Transverse colon (tissue), 4 donors: ENCODE data around the gene LARGE1. TPM values are rescaled to one million over a fixed set of nuclear protein-coding genes. Genes with fewer than 3 reads are reported as not detected.
"Not testable (repeated sequence)": the region's sequence is repeated elsewhere in the genome, so short reads cannot be mapped to it uniquely, and the experiment has no call there.

Experiments
- DNase-seq: peaks from one replicate; pipeline ENCODE4 v3.0.0-alpha.2; 2019
- H3K27ac ChIP-seq, 4 donors: fragments of 200-600 bp; sonication (generic); 2 replicates each; pipeline ENCODE4 v1.5.1; 2016 to 2018; ENCODE audit warnings: inconsistent platforms in 4 of 4
- H3K27me3 ChIP-seq: fragments of 200-600 bp; sonication (generic); 2 replicates; pipeline ENCODE4 v1.5.1; 2017; ENCODE audit warnings: inconsistent platforms
- H3K36me3 ChIP-seq, 4 donors: fragments of 200-600 bp; sonication (generic); 2 replicates each; pipeline ENCODE4 v1.5.1; 2017 to 2019; ENCODE audit warnings: inconsistent platforms in 4 of 4
- H3K4me1 ChIP-seq, 4 donors: fragments of 200-600 bp; sonication (generic); 2 replicates each; pipeline ENCODE4 v1.5.1; 2017 to 2020; ENCODE audit warnings: inconsistent platforms in 4 of 4
- H3K4me3 ChIP-seq, 4 donors: fragments of 200-600 bp; sonication (generic); 1 replicate in 1 of 4; 2 replicates in 3 of 4; pipeline versions ENCODE4 v1.5.1 to v1.6.1; 2017 to 2019; ENCODE audit warnings: inconsistent platforms in 4 of 4
- H3K9me3 ChIP-seq, 2 donors: fragments of 200-600 bp; sonication (generic); 2 replicates each; pipeline ENCODE4 v1.5.1; 2017 to 2019; ENCODE audit warnings: inconsistent platforms in 2 of 2
- EP300 ChIP-seq: sonication (generic); formaldehyde crosslinking; IDR thresholded peaks from one replicate; pipeline ENCODE4 v1.6.1; 2017; ENCODE audit warnings: antibody characterized with exemption, low read depth
- POLR2A ChIP-seq: fragments of 450-650 bp; IDR thresholded peaks from one replicate; pipeline ENCODE4 v1.6.1; 2016; ENCODE audit warnings: antibody characterized with exemption, mild to moderate bottlenecking, moderate library complexity
- POLR2AphosphoS5 ChIP-seq, 3 donors: sonication (generic); formaldehyde crosslinking; IDR thresholded peaks; one replicate each; pipeline ENCODE4 v1.6.1; 2016; ENCODE audit warnings: antibody characterized with exemption in 3 of 3
- WGBS, 2 donors: methylation state at CpG; one replicate each; pipeline ENCODE4 v1.1.5; 2018; ENCODE audit warnings: low coverage in 1 of 2; 5-methylcytosine and 5-hydroxymethylcytosine counted together
- in situ Hi-C, 4 donors: fragments of 200-750 bp; cut with MboI; loops; one replicate each; pipeline versions ENCODE4 v1.15.0 to v1.15.1; 2017; ENCODE audit warnings: low sequenced_read_pairs in 3 of 4, low pct_ligation_motif_present in 1 of 4, low pct_unique_long_range_greater_than_20kb in 1 of 4
- intact Hi-C: fragments of 100-400 bp; cut with DNase I; formaldehyde crosslinking; loops from one replicate; pipeline ENCODE4 v1.15.1; 2023; ENCODE audit warnings: low total_unique reads
- total RNA-seq, 4 donors: library from RNA; depleted of rRNA; stranded (reverse); fragments of >200 nt; gene quantifications; one replicate each; pipeline ENCODE4 v1.1.0, GENCODE V29; 2016
- TF ChIP-seq, protein P1 (sequence below), 5 experiments: fragments of 200-600 bp in 3 of 5; fragments of 450-650 bp in 2 of 5; sonication (generic) in 3 of 5; IDR thresholded peaks; 1 replicate in 2 of 5; 2 replicates in 3 of 5; pipeline ENCODE4 v1.5.1; 2016 to 2017; ENCODE audit warnings: antibody characterized with exemption in 5 of 5, inconsistent platforms in 3 of 5, mild to moderate bottlenecking in 2 of 5, moderate library complexity in 1 of 5

The LARGE1 gene
- total RNA-seq, 4 donors from 2014 or later = 46.5 to 304 (median 80.5) TPM

DNA sequence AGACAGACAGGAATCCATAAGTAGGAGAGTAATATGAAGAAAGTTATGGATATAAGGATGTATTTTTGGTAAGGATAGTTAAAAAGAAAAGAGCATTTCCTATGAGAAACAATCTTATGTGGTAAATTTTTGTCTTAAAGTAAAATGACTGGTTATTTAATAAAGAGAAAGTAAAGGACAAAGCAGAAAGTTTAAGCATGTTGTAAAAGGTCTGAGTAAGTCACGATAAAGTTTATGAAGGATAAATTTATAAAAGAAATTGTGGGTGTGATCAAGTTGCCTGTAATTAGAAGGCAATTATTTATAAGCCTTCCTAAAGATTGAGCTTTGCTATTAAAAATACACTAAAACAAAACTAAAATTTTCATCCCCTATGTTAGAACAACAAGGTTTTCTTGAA lies 547.4 kb downstream of the LARGE1 start:
- WGBS, 2 donors = 90% methylated on average over 1 of the region's 1 CpG
- no peak for TF ChIP-seq POLR2AphosphoS5 (IDR thresholded peaks at IDR 0.05)
- no peak for TF ChIP-seq POLR2A
- TF ChIP-seq EP300 = no peak
- TF ChIP-seq, protein P1, sequence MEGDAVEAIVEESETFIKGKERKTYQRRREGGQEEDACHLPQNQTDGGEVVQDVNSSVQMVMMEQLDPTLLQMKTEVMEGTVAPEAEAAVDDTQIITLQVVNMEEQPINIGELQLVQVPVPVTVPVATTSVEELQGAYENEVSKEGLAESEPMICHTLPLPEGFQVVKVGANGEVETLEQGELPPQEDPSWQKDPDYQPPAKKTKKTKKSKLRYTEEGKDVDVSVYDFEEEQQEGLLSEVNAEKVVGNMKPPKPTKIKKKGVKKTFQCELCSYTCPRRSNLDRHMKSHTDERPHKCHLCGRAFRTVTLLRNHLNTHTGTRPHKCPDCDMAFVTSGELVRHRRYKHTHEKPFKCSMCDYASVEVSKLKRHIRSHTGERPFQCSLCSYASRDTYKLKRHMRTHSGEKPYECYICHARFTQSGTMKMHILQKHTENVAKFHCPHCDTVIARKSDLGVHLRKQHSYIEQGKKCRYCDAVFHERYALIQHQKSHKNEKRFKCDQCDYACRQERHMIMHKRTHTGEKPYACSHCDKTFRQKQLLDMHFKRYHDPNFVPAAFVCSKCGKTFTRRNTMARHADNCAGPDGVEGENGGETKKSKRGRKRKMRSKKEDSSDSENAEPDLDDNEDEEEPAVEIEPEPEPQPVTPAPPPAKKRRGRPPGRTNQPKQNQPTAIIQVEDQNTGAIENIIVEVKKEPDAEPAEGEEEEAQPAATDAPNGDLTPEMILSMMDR (IDR thresholded peaks at IDR 0.05) = no peak
- no peak for DNase-seq
- no peaks in the 10 kb centered on the region for H3K36me3 ChIP-seq
- no peak overlapping the region for H3K4me3 ChIP-seq
- H3K9me3 ChIP-seq = no peaks in the 10 kb centered on the region
- no peak overlapping the region for H3K27ac ChIP-seq
- H3K27me3 ChIP-seq = no peaks in the 10 kb centered on the region
- H3K4me1 ChIP-seq = no peaks in the 10 kb centered on the region
- in situ Hi-C loops = no loop called here
- intact Hi-C loops = no loop called here

DNA sequence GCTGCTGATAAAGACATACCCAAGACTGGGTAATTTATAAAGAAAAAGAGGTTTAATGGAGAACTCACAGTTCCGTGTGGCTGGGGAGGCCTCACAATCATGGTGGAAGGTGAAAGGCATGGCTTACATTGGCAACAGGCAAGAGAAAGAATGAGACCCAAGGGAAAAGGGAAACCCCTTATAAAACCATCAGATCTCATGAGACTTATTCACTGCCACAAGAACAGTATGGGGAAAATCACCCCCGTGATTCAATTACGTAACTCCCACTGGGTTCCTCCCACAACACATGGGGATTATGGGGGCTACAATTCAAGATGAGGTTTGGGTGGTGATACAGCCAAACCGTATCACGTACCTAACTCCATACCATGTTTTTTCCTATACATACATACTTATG lies 557.0 kb downstream of the LARGE1 start:
- 88 to 100% methylated on average over 4 to 5 of the region's 5 CpGs for WGBS, 2 donors
- intact Hi-C loops, H3K27ac ChIP-seq, in situ Hi-C loops, DNase-seq, H3K9me3 ChIP-seq, H3K4me1 ChIP-seq, H3K4me3 ChIP-seq, H3K36me3 ChIP-seq, H3K27me3 ChIP-seq: not testable (repeated sequence)

DNA sequence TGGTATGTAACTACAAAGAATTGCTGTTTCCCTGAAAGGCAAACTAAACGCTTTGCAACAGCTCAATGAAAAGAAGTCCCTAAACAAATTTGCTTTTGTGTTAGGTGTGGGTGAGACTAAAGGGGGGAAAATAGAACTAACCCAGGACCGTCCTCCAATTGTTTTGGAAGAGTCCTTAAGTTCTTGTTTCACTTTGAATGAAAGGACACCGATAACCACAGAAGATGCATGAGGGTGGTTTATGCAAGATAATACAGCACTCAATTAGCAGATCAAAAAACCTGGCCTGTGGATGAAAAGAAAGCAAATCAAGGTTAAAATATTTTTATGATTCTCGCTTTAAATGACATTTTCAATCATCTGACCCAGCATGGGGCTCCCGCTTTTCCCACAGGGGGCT lies 557.6 kb downstream of the LARGE1 start:
- Histone ChIP-seq H3K9me3 (no peaks in the 10 kb centered on the region), H3K27ac (no peak overlapping the region), H3K36me3 (no peaks in the 10 kb centered on the region), H3K27me3 (no peaks in the 10 kb centered on the region), H3K4me1 (peaks cover 0 to 3% (median 0%) of the 10 kb centered on the region in 4 donors), H3K4me3 (no peak overlapping the region)
- no peak for DNase-seq
- in situ Hi-C loops (no loop called here), intact Hi-C loops (no loop called here)
- no peak for TF ChIP-seq POLR2AphosphoS5 (IDR thresholded peaks at IDR 0.05)
- TF ChIP-seq, protein P1 (IDR thresholded peaks at IDR 0.05) = no peak
- TF ChIP-seq EP300 = no peak
- TF ChIP-seq POLR2A = no peak
- 83 to 89% methylated on average over 4 to 5 of the region's 5 CpGs for WGBS, 2 donors

DNA sequence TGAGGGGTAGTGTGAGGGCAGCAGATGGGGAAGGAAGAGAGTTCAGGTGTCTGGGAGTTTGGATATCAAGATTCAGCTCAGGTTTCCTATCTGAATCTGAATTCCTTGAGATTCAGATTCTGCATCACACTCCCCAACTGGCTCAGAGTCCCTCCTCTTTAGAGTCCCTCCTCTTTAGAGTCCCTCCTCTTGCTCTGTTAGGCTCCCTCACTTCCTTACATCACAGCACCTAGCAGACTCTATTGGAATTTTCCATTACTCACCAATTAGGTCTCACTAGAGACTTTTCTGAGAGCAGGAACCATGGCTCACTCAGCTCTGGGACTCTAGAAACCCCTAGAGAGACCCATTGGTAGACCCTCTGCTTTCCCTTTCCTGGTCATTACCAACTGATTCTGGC lies 558.7 kb downstream of the LARGE1 start:
- Histone ChIP-seq H3K27me3 (no peaks in the 10 kb centered on the region), H3K9me3 (no peaks in the 10 kb centered on the region), H3K4me3 (no peak overlapping the region), H3K36me3 (no peaks in the 10 kb centered on the region), H3K4me1 (peaks cover 0 to 3% (median 0%) of the 10 kb centered on the region in 4 donors), H3K27ac (no peak overlapping the region)
- in situ Hi-C loops (no loop called here), intact Hi-C loops (no loop called here)
- DNase-seq = no peak
- TF ChIP-seq, protein P1 (IDR thresholded peaks at IDR 0.05) = no peak
- TF ChIP-seq POLR2A (no peak), EP300 (no peak), POLR2AphosphoS5 (IDR thresholded peaks at IDR 0.05) (no peak)

DNA sequence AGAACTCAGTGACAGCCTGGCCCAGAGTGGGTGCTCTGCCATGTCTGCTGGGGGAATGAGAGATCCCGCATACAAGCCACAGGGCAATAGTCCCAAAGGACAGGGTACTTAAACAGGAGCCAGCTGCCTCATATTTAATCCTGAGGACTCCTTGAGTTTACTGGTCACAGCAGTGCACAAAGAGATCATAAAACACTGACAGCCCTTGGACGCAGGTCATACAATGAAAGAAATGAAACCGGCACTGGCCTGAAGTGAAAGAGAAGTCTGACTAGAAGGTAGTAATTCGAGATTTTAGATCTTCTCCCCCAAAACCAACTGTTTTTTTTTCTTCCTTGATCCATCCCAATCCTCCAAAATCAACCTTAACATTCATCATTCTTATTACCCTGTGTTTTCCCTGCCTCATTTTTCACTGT lies 562.3 kb downstream of the LARGE1 start:
- Histone ChIP-seq H3K27me3 (no peaks in the 10 kb centered on the region), H3K4me3 (no peak overlapping the region), H3K27ac (no peak overlapping the region), H3K9me3 (no peaks in the 10 kb centered on the region), H3K4me1 (peaks cover 0 to 3% (median 0%) of the 10 kb centered on the region in 4 donors), H3K36me3 (no peaks in the 10 kb centered on the region)
- WGBS, 2 donors = 29 to 45% methylated on average over 4 of the region's 4 CpGs
- TF ChIP-seq POLR2A = no peak
- TF ChIP-seq, protein P1 (IDR thresholded peaks at IDR 0.05) = no peak
- no peak for TF ChIP-seq EP300
- TF ChIP-seq POLR2AphosphoS5 (IDR thresholded peaks at IDR 0.05) = no peak
- intact Hi-C loops (no loop called here), in situ Hi-C loops (no loop called here)
- DNase-seq = no peak
